Parathyroid adenoma (tissue), 2 donors: Measurements from ENCODE around the gene NIN.

Experiments used
- H2AFZ ChIP-seq: fragments of 300-600 bp; sonication (generic); one replicate; pipeline ENCODE4 v1.7.0; 2017; ENCODE audit warnings: antibody characterized with exemption, mild to moderate bottlenecking
- H3K27ac ChIP-seq: fragments of 300-600 bp; sonication (generic); one replicate; pipeline ENCODE4 v1.7.0; 2017
- H3K27me3 ChIP-seq: fragments of 300-600 bp; sonication (generic); one replicate; pipeline ENCODE4 v1.7.0; 2017; ENCODE audit warnings: low read length; ENCODE audit not compliant: control insufficient read depth, insufficient read depth
- H3K36me3 ChIP-seq: fragments of 300-600 bp; sonication (generic); one replicate; pipeline ENCODE4 v1.7.0; 2017; ENCODE audit warnings: low read length; ENCODE audit not compliant: control insufficient read depth, insufficient read depth
- H3K4me1 ChIP-seq: fragments of 300-600 bp; sonication (generic); one replicate; pipeline ENCODE4 v1.7.0; 2017; ENCODE audit warnings: control low read depth
- H3K4me2 ChIP-seq: fragments of 300-600 bp; sonication (generic); one replicate; pipeline ENCODE4 v1.7.0; 2017; ENCODE audit warnings: low read length
- H3K4me3 ChIP-seq: fragments of 300-600 bp; sonication (generic); one replicate; pipeline ENCODE4 v1.7.0; 2017; ENCODE audit warnings: low read depth, low read length
- H3K79me2 ChIP-seq: fragments of 300-600 bp; sonication (generic); one replicate; pipeline ENCODE4 v1.7.0; 2017; ENCODE audit warnings: control low read depth
- H3K9ac ChIP-seq: fragments of 300-600 bp; sonication (generic); one replicate; pipeline ENCODE4 v1.7.0; 2017; ENCODE audit warnings: mild to moderate bottlenecking
- H3K9me3 ChIP-seq: fragments of 300-600 bp; sonication (generic); one replicate; pipeline ENCODE4 v1.7.0; 2017; ENCODE audit warnings: low read length; ENCODE audit not compliant: control insufficient read depth
- CTCF ChIP-seq: fragments of 300-600 bp; sonication (generic); IDR thresholded peaks from one replicate; pipeline ENCODE4 v1.7.0; 2017; ENCODE audit warnings: antibody characterized with exemption, mild to moderate bottlenecking
- donor health status: primary hyperparathyroidism.

Gene NIN

GRCh38 chr14:50829489-50830043, 1.4 kb downstream of the NIN start:
- peaks cover 5% of the 10 kb centered on the region for H3K4me1 ChIP-seq

GRCh38 chr14:50828721-50829488, 2.1 kb downstream of the NIN start:
- TF ChIP-seq CTCF: no peak
- no peaks in the 10 kb centered on the region for H3K9me3 ChIP-seq
- no peak overlapping the region for H3K4me3 ChIP-seq
- H3K27me3 ChIP-seq: no peaks in the 10 kb centered on the region
- H3K9ac ChIP-seq: no peak overlapping the region
- H3K4me1 ChIP-seq: peaks cover 5% of the 10 kb centered on the region
- H2AFZ ChIP-seq: no peak overlapping the region
- no peaks in the 10 kb centered on the region for H3K36me3 ChIP-seq
- H3K79me2 ChIP-seq: peaks cover 18% of the 10 kb centered on the region
- no peak overlapping the region for H3K4me2 ChIP-seq
- no peak overlapping the region for H3K27ac ChIP-seq

More at GRCh38 chr14:50829489-50830043, 1.4 kb downstream of the NIN start:
- Histone ChIP-seq H3K79me2 (peaks cover 18% of the 10 kb centered on the region), H2AFZ (peak overlapping the region; percentile 94), H3K27ac (no peak overlapping the region), H3K36me3 (no peaks in the 10 kb centered on the region), H3K4me2 (peak overlapping the region; percentile 79), H3K9ac (no peak overlapping the region), H3K27me3 (no peaks in the 10 kb centered on the region), H3K9me3 (no peaks in the 10 kb centered on the region), H3K4me3 (peak overlapping the region; percentile 62)
- TF ChIP-seq CTCF: no peak

- H3K9ac ChIP-seq: no peak overlapping the region
- no peak overlapping the region for H2AFZ ChIP-seq
- H3K27ac ChIP-seq: no peak overlapping the region
- H3K36me3 ChIP-seq: no peaks in the 10 kb centered on the region
- H3K4me1 ChIP-seq: peaks cover 1% of the 10 kb centered on the region
- H3K4me2 ChIP-seq: no peak overlapping the region
- H3K9me3 ChIP-seq: no peaks in the 10 kb centered on the region
- no peaks in the 10 kb centered on the region for H3K27me3 ChIP-seq
- H3K4me3 ChIP-seq: no peak overlapping the region
- no peak for TF ChIP-seq CTCF
- peaks cover 31% of the 10 kb centered on the region for H3K79me2 ChIP-seq
These were observed 4.3 kb downstream of the NIN start for GRCh38 chr14:50826681-50827080.

- H2AFZ ChIP-seq: no peak overlapping the region
- H3K36me3 ChIP-seq: no peaks in the 10 kb centered on the region
- H3K27ac ChIP-seq: no peak overlapping the region
- H3K9me3 ChIP-seq: no peaks in the 10 kb centered on the region
- no peak overlapping the region for H3K4me3 ChIP-seq
- no peaks in the 10 kb centered on the region for H3K4me1 ChIP-seq
- H3K27me3 ChIP-seq: no peaks in the 10 kb centered on the region
- no peak for TF ChIP-seq CTCF
- no peak overlapping the region for H3K9ac ChIP-seq
- H3K79me2 ChIP-seq: peaks cover 32% of the 10 kb centered on the region
- no peak overlapping the region for H3K4me2 ChIP-seq
These were observed 5.7 kb downstream of the NIN start for GRCh38 chr14:50825307-50825706.
